ENCODE measurements around the gene WFDC13.

DNA sequence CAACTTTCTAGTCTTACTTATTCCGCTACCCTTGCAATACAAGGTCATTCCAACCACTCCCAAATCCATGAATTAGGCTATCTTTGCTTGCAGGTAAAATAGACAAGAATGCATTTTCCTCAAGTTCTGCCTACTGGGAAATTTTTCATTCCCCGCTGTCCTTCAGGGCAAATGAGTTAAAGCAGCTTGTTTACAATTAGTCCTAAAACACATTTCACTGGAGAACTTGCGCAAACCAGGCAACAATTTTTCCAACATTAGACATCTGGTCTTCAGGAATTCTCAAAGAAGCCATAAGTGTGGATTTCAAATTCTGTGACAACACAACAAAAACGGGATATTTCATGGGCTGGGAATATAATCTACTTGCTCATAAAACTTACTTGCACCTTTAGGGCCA lies 40.8 kb downstream of the WFDC13 start:
- no peak for TF ChIP-seq EZH2phosphoT487 (IDR thresholded peaks at IDR 0.05; ENCODE audit: insufficient read depth, low read depth)
- no peak for TF ChIP-seq EZH2 (IDR thresholded peaks at IDR 0.05; ENCODE audit: insufficient read depth, poor library complexity, severe bottlenecking)
